ENCODE measurements around the gene TRMT1.

The TRMT1 gene

GRCh38 chr19:13090511-13091231 lies 25.9 kb downstream of the TRMT1 start:
- DNase-seq (ENCODE audit: low read depth, low spot score) = no peak

- no peak for DNase-seq (ENCODE audit: low read depth, low spot score)
Observed at GRCh38 chr19:13089857-13090507, 26.6 kb downstream of the TRMT1 start.

- DNase-seq (ENCODE audit: low read depth, low spot score) = no peak
Observed at GRCh38 chr19:13089139-13089856, 27.2 kb downstream of the TRMT1 start.

GRCh38 chr19:13087795-13088537 lies 28.6 kb downstream of the TRMT1 start:
- no peak for DNase-seq (ENCODE audit: low read depth, low spot score)

- no peak for DNase-seq (ENCODE audit: low read depth, low spot score)
Observed at GRCh38 chr19:13087295-13087694, 29.2 kb downstream of the TRMT1 start.

- no peak for DNase-seq (ENCODE audit: low read depth, low spot score)
Observed at GRCh38 chr19:13086341-13086740, 30.2 kb downstream of the TRMT1 start.

GRCh38 chr19:13085666-13086065 lies 30.9 kb downstream of the TRMT1 start:
- DNase-seq (ENCODE audit: low read depth, low spot score) = no peak

GRCh38 chr19:13083627-13084026 lies 32.9 kb downstream of the TRMT1 start:
- no peak for DNase-seq (ENCODE audit: low read depth, low spot score)

- no peak for DNase-seq (ENCODE audit: low read depth, low spot score)
Observed at GRCh38 chr19:13083008-13083404, 33.5 kb downstream of the TRMT1 start.

- DNase-seq (ENCODE audit: low read depth, low spot score) = peak; percentile 84
Observed at GRCh38 chr19:13082192-13083007, 34.1 kb downstream of the TRMT1 start.

GRCh38 chr19:13079542-13079986 lies 37.0 kb downstream of the TRMT1 start:
- no peak for DNase-seq (ENCODE audit: low read depth, low spot score)

GRCh38 chr19:13078897-13079541 lies 37.5 kb downstream of the TRMT1 start:
- DNase-seq (ENCODE audit: low read depth, low spot score) = no peak

GRCh38 chr19:13078381-13078780 lies 38.2 kb downstream of the TRMT1 start:
- no peak for DNase-seq (ENCODE audit: low read depth, low spot score)

GRCh38 chr19:13077240-13077639 lies 39.3 kb downstream of the TRMT1 start:
- DNase-seq (ENCODE audit: low read depth, low spot score) = no peak

- DNase-seq (ENCODE audit: low read depth, low spot score) = no peak
Observed at GRCh38 chr19:13076787-13077186, 39.8 kb downstream of the TRMT1 start.

- DNase-seq (ENCODE audit: low read depth, low spot score) = no peak
Observed at GRCh38 chr19:13076320-13076719, 40.2 kb downstream of the TRMT1 start.

GRCh38 chr19:13074378-13074777 lies 42.2 kb downstream of the TRMT1 start:
- no peak for DNase-seq (ENCODE audit: low read depth, low spot score)

- DNase-seq (ENCODE audit: low read depth, low spot score) = no peak
Observed at GRCh38 chr19:13073263-13073662, 43.3 kb downstream of the TRMT1 start.

- DNase-seq (ENCODE audit: low read depth, low spot score) = no peak
Observed at GRCh38 chr19:13072188-13072908, 44.2 kb downstream of the TRMT1 start.
